Transverse colon (tissue), 4 donors: ENCODE data around the gene HMCN2.

Experiments used
- EP300 ChIP-seq: sonication (generic); formaldehyde crosslinking; IDR thresholded peaks from one replicate; pipeline ENCODE4 v1.6.1; 2017; ENCODE audit warnings: antibody characterized with exemption, low read depth
- POLR2A ChIP-seq: fragments of 450-650 bp; IDR thresholded peaks from one replicate; pipeline ENCODE4 v1.6.1; 2016; ENCODE audit warnings: antibody characterized with exemption, mild to moderate bottlenecking, moderate library complexity
- POLR2AphosphoS5 ChIP-seq, 3 donors: sonication (generic); formaldehyde crosslinking; IDR thresholded peaks; one replicate each; pipeline ENCODE4 v1.6.1; 2016; ENCODE audit warnings: antibody characterized with exemption in 3 of 3
- TF ChIP-seq, protein P1 (sequence below), 5 experiments: fragments of 200-600 bp in 3 of 5; fragments of 450-650 bp in 2 of 5; sonication (generic) in 3 of 5; IDR thresholded peaks; 1 replicate in 2 of 5; 2 replicates in 3 of 5; pipeline ENCODE4 v1.5.1; 2016 to 2017; ENCODE audit warnings: antibody characterized with exemption in 5 of 5, inconsistent platforms in 3 of 5, mild to moderate bottlenecking in 2 of 5, moderate library complexity in 1 of 5

DNA sequence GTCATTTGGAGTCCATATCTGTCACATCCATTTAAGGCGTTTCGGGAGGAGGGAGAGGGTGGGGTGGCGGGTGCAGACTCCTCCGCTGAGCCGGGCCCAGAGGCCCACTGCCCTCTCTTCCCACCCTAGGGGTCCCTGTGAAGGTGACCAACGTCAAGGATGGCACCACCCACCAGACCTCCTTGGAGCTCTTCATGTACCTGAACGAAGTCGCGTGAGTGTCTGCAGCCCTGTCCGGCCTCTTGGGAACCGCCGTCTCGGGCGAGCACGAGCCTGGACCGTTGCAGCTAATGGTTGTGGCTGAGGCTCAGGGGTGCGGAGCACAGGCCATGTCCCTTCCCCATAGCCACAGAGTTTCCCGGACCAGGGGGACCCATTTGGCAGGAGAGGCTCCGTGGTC lies 214.0 kb downstream of the HMCN2 start:
- TF ChIP-seq, protein P1, sequence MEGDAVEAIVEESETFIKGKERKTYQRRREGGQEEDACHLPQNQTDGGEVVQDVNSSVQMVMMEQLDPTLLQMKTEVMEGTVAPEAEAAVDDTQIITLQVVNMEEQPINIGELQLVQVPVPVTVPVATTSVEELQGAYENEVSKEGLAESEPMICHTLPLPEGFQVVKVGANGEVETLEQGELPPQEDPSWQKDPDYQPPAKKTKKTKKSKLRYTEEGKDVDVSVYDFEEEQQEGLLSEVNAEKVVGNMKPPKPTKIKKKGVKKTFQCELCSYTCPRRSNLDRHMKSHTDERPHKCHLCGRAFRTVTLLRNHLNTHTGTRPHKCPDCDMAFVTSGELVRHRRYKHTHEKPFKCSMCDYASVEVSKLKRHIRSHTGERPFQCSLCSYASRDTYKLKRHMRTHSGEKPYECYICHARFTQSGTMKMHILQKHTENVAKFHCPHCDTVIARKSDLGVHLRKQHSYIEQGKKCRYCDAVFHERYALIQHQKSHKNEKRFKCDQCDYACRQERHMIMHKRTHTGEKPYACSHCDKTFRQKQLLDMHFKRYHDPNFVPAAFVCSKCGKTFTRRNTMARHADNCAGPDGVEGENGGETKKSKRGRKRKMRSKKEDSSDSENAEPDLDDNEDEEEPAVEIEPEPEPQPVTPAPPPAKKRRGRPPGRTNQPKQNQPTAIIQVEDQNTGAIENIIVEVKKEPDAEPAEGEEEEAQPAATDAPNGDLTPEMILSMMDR (IDR thresholded peaks at IDR 0.05), result no peak
- TF ChIP-seq POLR2A (no peak), EP300 (no peak), POLR2AphosphoS5 (IDR thresholded peaks at IDR 0.05) (no peak)
